Astrocyte (in vitro differentiated cells and primary cell): ENCODE data around the gene GUCY2C. TPM values are rescaled to one million over a fixed set of nuclear protein-coding genes. Genes with fewer than 3 reads are reported as not detected.

ENCODE experiments used
- DNase-seq: peaks from one replicate; pipeline ENCODE4 v3.0.0-alpha.2; 2010; ENCODE audit warnings: low read depth
- FAIRE-seq: peaks from 2 replicates; lab custom pipeline; 2011; peaks lifted over from hg19 to GRCh38; lab: Jason Lieb, UNC
- H2AFZ ChIP-seq: 2 replicates; pipeline ENCODE4 v1.6.0; 2012; ENCODE audit warnings: low read depth, low read length, inconsistent platforms
- H3K27ac ChIP-seq: 2 replicates; pipeline ENCODE4 v1.5.1; 2011; ENCODE audit warnings: low read depth, low read length, inconsistent platforms
- H3K27me3 ChIP-seq: 2 replicates; pipeline ENCODE4 v1.6.0; 2011; ENCODE audit warnings: low read length, inconsistent platforms; ENCODE audit not compliant: insufficient read depth
- H3K36me3 ChIP-seq: 2 replicates; pipeline ENCODE4 v1.5.1; 2011; ENCODE audit warnings: low read length, inconsistent platforms; ENCODE audit not compliant: insufficient read depth
- H3K4me1 ChIP-seq: 2 replicates; pipeline ENCODE4 v1.5.1; 2011; ENCODE audit warnings: low read length, inconsistent platforms; ENCODE audit not compliant: insufficient read depth
- H3K4me2 ChIP-seq: 2 replicates; pipeline ENCODE4 v1.6.0; 2012; ENCODE audit warnings: low read length, inconsistent platforms
- H3K4me3 ChIP-seq: 2 replicates; pipeline ENCODE4 v1.5.1; 2011; ENCODE audit warnings: low read depth, mild to moderate bottlenecking, low read length, inconsistent platforms; ENCODE audit not compliant: insufficient read depth
- H3K79me2 ChIP-seq: 2 replicates; pipeline ENCODE4 v1.6.0; 2012; ENCODE audit warnings: mild to moderate bottlenecking, low read length, inconsistent platforms; ENCODE audit not compliant: insufficient read depth
- H3K9ac ChIP-seq: 2 replicates; pipeline ENCODE4 v1.6.0; 2012; ENCODE audit warnings: mild to moderate bottlenecking, low read length, inconsistent platforms
- H3K9me3 ChIP-seq: 2 replicates; pipeline ENCODE4 v1.5.1; 2012; ENCODE audit warnings: low read depth, mild to moderate bottlenecking, low read length, inconsistent platforms; ENCODE audit not compliant: insufficient read depth
- H4K20me1 ChIP-seq: 2 replicates; pipeline ENCODE4 v1.6.0; 2012; ENCODE audit warnings: low read length, inconsistent platforms; ENCODE audit not compliant: insufficient read depth
- H3K27ac Mint-ChIP-seq: one replicate; pipeline ENCODE4 v1.8.0; 2021; ENCODE audit warnings: mild to moderate bottlenecking, mixed read lengths; ENCODE audit not compliant: unreplicated experiment
- H3K27me3 Mint-ChIP-seq: one replicate; pipeline ENCODE4 v1.8.0; 2021; ENCODE audit warnings: low read depth, mixed read lengths; ENCODE audit not compliant: unreplicated experiment
- H3K36me3 Mint-ChIP-seq: one replicate; pipeline ENCODE4 v1.8.0; 2021; ENCODE audit warnings: low read depth, mixed read lengths; ENCODE audit not compliant: unreplicated experiment
- H3K4me1 Mint-ChIP-seq: one replicate; pipeline ENCODE4 v1.8.0; 2021; ENCODE audit warnings: low read depth, mixed read lengths; ENCODE audit not compliant: unreplicated experiment
- H3K4me3 Mint-ChIP-seq: one replicate; pipeline ENCODE4 v1.8.0; 2021; ENCODE audit warnings: mild to moderate bottlenecking, moderate library complexity, mixed read lengths; ENCODE audit not compliant: unreplicated experiment
- H3K9me3 Mint-ChIP-seq: one replicate; pipeline ENCODE4 v1.8.0; 2021; ENCODE audit warnings: mild to moderate bottlenecking, mixed read lengths; ENCODE audit not compliant: unreplicated experiment
- EZH2 ChIP-seq: IDR thresholded peaks from 2 replicates; pipeline ENCODE4 v1.6.1; 2012; ENCODE audit warnings: mild to moderate bottlenecking, low read length, inconsistent platforms; ENCODE audit not compliant: insufficient read depth
- total RNA-seq: library from RNA; stranded (reverse); gene quantifications from 2 replicates; pipeline ENCODE4 v1.2.1, GENCODE V29; 2021
- TF ChIP-seq, protein P1 (sequence below): IDR thresholded peaks from 2 replicates; pipeline ENCODE4 v1.5.1; 2011; ENCODE audit warnings: low read depth, mild to moderate bottlenecking, inconsistent platforms, low read length, moderate library complexity; ENCODE audit not compliant: insufficient read depth

GUCY2C gene
- total RNA-seq, 1 donor from 2014 or later, result 0.09 TPM

DNA sequence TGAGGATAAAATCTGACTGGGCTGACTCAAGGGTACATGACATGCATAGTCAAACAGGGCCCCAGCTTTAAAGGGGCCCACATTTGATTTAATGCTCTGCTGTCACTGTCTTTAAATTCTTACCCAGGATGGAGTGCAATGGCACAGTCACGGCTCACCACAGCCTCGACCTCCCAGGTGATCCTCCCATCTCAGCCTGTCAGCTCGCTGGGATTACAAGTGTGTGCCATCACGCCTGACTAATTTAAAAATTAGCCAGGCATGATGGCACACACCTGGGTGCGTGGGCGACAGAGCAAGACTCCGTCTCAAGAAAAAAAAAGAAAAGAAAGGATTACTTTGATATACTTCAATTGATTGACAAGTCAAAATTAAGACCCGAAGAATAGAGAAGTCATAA, 119.5 kb downstream of the GUCY2C start:
- no peaks in the 10 kb centered on the region for H3K9me3 ChIP-seq
- Mint-ChIP-seq H3K27ac (no peak overlapping the region), H3K36me3 (no peaks in the 10 kb centered on the region), H3K27me3 (no peaks in the 10 kb centered on the region), H3K9me3 (no peaks in the 10 kb centered on the region), H3K4me1 (peaks cover 6% of the 10 kb centered on the region), H3K4me3 (no peak overlapping the region)
- no peak for TF ChIP-seq EZH2
- TF ChIP-seq, protein P1, sequence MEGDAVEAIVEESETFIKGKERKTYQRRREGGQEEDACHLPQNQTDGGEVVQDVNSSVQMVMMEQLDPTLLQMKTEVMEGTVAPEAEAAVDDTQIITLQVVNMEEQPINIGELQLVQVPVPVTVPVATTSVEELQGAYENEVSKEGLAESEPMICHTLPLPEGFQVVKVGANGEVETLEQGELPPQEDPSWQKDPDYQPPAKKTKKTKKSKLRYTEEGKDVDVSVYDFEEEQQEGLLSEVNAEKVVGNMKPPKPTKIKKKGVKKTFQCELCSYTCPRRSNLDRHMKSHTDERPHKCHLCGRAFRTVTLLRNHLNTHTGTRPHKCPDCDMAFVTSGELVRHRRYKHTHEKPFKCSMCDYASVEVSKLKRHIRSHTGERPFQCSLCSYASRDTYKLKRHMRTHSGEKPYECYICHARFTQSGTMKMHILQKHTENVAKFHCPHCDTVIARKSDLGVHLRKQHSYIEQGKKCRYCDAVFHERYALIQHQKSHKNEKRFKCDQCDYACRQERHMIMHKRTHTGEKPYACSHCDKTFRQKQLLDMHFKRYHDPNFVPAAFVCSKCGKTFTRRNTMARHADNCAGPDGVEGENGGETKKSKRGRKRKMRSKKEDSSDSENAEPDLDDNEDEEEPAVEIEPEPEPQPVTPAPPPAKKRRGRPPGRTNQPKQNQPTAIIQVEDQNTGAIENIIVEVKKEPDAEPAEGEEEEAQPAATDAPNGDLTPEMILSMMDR, result no peak
- H4K20me1 ChIP-seq, result no peaks in the 10 kb centered on the region
- no peak overlapping the region for H3K27ac ChIP-seq
- H3K4me1 ChIP-seq, result no peaks in the 10 kb centered on the region
- H2AFZ ChIP-seq, result no peak overlapping the region
- no peak overlapping the region for H3K4me2 ChIP-seq
- H3K36me3 ChIP-seq, result no peaks in the 10 kb centered on the region
- no peaks in the 10 kb centered on the region for H3K27me3 ChIP-seq
- H3K4me3 ChIP-seq, result no peak overlapping the region
- DNase-seq (no peak), FAIRE-seq (no peak)
- no peaks in the 10 kb centered on the region for H3K79me2 ChIP-seq
- no peak overlapping the region for H3K9ac ChIP-seq

DNA sequence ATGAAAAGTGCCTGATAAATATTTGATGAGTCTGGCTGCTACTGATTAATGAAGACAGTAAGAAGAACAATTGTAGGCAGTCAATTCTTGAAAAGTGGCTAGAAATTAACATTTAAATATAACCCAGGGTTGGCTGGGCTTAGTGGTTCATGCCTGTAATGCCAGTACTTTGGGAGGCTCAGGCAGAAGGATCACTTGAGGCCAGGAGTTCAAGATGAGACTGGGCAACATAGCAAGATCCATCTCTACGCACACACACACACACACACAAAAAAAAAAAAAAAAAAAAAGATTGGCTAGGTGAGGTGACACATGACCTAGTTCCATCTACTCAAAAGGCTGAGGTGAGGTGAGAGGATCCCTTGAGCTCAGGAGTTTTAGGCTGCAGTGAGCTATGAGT, 120.8 kb downstream of the GUCY2C start:
- FAIRE-seq (no peak), DNase-seq (no peak)
- H3K9me3 ChIP-seq, result no peaks in the 10 kb centered on the region
- H3K79me2 ChIP-seq, result no peaks in the 10 kb centered on the region
- H4K20me1 ChIP-seq, result no peaks in the 10 kb centered on the region
- no peak overlapping the region for H3K4me3 ChIP-seq
- H3K27ac ChIP-seq, result no peak overlapping the region
- no peaks in the 10 kb centered on the region for H3K4me1 ChIP-seq
- Mint-ChIP-seq H3K27me3 (peaks cover 2% of the 10 kb centered on the region), H3K27ac (no peak overlapping the region), H3K4me3 (no peak overlapping the region), H3K4me1 (peaks cover 6% of the 10 kb centered on the region), H3K36me3 (no peaks in the 10 kb centered on the region), H3K9me3 (no peaks in the 10 kb centered on the region)
- TF ChIP-seq EZH2, result no peak
- H3K4me2 ChIP-seq, result no peak overlapping the region
- no peak overlapping the region for H2AFZ ChIP-seq
- no peak overlapping the region for H3K9ac ChIP-seq
- H3K27me3 ChIP-seq, result no peaks in the 10 kb centered on the region
- H3K36me3 ChIP-seq, result no peaks in the 10 kb centered on the region

- H3K36me3 ChIP-seq, result no peaks in the 10 kb centered on the region
- H3K27me3 Mint-ChIP-seq, result peaks cover 9% of the 10 kb centered on the region
- no peak overlapping the region for H3K4me2 ChIP-seq
- H4K20me1 ChIP-seq, result no peaks in the 10 kb centered on the region
- H2AFZ ChIP-seq, result no peak overlapping the region
- no peak overlapping the region for H3K4me3 ChIP-seq
- H3K9me3 Mint-ChIP-seq, result no peaks in the 10 kb centered on the region
- no peaks in the 10 kb centered on the region for H3K36me3 Mint-ChIP-seq
- no peak overlapping the region for H3K27ac ChIP-seq
- peaks cover 6% of the 10 kb centered on the region for H3K4me1 Mint-ChIP-seq
- H3K9me3 ChIP-seq, result no peaks in the 10 kb centered on the region
- H3K4me3 Mint-ChIP-seq, result no peak overlapping the region
- no peak for DNase-seq
- no peaks in the 10 kb centered on the region for H3K79me2 ChIP-seq
- H3K27me3 ChIP-seq, result no peaks in the 10 kb centered on the region
- TF ChIP-seq EZH2, result no peak
- TF ChIP-seq, protein P1, result no peak
- no peak for FAIRE-seq
- H3K27ac Mint-ChIP-seq, result no peak overlapping the region
- no peak overlapping the region for H3K9ac ChIP-seq
- no peaks in the 10 kb centered on the region for H3K4me1 ChIP-seq
Measured at GRCh38 chr12:14573118-14573517, 123.3 kb downstream of the GUCY2C start.
